Amniotic epithelial cell (primary cell): ENCODE measurements around the gene EPS8L2.

Experiments
- DNase-seq: peaks from one replicate; pipeline ENCODE4 v3.0.0-alpha.2; 2010; ENCODE audit warnings: low read depth

Gene EPS8L2

GRCh38 chr11:705646-706438, at the start of gene EPS8L2:
Gene EPS8L2 (plus strand): TSS chr11:706231. CDS start chr11:709408, 3,177 bp downstream.
- DNase-seq: no peak

DNA sequence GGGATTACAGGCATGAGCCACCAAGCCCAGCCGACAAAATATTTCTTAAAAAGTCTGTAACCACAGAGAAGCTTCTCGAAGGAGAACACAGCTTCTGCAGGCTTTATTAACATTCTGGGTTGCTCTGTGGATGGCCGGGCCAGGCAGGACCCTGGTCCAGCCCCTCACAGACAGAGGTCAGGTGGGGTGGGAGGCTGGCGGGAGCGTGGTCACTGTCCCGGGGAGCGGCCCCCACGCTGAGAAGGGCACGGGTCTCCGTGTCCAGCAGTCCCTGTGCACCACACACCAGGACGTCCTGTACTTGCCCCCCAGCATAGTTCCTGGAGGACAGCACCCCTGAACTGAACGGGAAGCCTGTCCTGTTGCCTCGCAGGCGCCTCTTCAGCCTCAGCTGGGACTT, 49.6 kb upstream of the EPS8L2 start:
- no peak for DNase-seq

GRCh38 chr11:656866-657265, 49.2 kb upstream of the EPS8L2 start:
- DNase-seq: no peak

DNA sequence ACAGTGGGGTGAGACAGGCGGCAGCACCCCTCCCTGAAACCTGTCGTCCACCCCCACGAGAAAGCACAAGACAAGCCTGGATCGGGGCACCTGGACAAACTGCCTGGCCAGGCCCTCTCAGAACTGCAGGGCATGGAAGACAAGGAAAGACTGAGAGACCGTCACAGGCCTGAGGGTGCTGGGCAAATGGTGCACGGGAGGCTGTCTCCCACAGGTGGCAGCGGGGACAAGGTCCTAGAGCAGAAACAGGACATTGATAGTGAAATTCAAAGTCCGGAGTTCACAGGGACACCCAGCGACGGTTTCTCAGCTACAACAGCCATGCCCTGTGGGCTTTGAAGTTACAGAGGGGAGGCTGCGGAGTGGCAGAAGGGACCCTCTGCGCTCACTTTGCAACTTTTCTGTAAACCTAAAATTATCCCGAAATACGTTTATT, 48.3 kb upstream of the EPS8L2 start:
- no peak for DNase-seq

DNA sequence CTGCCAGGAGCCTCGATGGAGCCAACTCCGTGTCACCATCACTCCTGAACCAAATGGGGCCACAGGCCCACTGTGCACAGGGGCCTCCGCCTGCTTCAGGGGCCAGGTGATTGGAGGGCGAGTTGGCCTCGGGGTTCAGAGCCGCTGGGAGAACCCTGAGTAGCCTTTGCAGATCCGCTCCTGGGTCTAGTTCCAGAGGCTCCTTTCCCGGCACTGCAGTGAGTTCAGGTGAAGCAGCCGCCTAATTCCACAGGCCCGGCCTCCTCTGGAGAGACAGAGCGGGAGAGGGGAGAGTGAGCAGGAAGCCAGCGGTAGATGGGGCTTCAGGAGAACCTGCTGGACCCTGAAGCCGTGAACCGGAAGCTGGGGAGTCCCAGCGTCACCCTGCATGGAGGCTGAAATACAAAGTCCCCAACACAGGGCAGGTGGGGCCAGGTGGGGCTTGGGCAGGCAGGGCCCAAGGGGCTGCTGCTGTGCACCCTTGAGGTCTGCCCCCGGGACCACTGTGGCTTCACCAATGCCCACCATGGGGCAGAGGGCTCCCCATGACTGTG, 46.4 kb upstream of the EPS8L2 start:
- DNase-seq: no peak

GRCh38 chr11:660281-660680, 45.8 kb upstream of the EPS8L2 start:
- DNase-seq: no peak

- DNase-seq: no peak
These were observed 45.2 kb upstream of the EPS8L2 start for GRCh38 chr11:660681-661444.

- peak; percentile 50 for DNase-seq
These were observed 43.2 kb upstream of the EPS8L2 start for GRCh38 chr11:662689-663274.

GRCh38 chr11:665062-665703, 40.8 kb upstream of the EPS8L2 start:
- DNase-seq: peak; percentile 22

DNA sequence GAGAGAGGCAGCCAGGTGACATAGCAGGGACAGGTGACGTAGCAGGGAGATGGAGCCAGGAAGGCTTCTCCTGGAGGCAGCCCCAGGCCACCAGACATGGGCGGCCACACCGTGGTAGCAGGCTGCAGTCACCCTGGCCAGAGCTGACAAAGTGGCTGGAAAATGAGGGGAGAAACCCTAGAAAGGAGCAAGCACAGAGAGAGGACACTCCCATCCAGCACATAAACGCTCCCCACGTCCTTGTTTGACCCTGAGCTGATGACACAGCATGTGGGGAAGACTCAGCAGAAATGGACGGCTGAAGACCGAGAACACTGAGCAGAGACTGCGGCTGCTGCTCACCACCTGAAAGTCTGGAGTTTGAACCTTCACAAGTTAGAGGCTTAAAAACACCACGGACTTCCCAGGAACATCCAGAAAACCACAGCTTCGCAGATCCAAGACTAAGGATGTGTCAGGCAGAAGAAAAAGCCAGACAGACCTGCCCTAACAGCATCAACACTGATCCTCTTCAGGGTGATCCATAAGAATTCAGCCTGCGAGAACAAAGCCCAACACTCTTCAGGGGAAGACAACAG, 40.2 kb upstream of the EPS8L2 start:
- DNase-seq: peak; percentile 82

GRCh38 chr11:673866-674265, 32.2 kb upstream of the EPS8L2 start:
- DNase-seq: no peak

DNA sequence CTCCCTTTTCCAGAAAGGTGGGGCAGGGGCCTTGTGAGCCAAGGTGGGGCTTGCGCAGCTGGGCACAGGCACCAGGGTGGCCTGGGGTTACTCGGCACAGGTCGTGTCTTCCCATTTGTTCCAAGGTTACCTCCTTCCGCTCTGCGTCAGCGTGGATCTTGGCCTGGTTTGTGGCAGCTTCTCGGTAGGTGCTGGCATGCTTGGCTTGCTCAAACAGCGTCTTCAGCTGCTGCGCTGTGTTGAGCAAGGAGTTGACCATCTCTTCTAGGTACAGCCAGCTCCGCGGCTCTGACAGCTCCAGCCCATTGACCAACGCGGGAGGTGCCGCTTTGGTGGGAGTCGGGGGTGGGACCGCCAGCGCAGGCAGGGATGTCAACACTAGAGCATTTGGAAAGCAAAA, 31.6 kb upstream of the EPS8L2 start:
- DNase-seq: no peak

- no peak for DNase-seq
These were observed 27.7 kb upstream of the EPS8L2 start for GRCh38 chr11:678297-678696.

GRCh38 chr11:679271-680207, 26.5 kb upstream of the EPS8L2 start:
- DNase-seq: no peak

DNA sequence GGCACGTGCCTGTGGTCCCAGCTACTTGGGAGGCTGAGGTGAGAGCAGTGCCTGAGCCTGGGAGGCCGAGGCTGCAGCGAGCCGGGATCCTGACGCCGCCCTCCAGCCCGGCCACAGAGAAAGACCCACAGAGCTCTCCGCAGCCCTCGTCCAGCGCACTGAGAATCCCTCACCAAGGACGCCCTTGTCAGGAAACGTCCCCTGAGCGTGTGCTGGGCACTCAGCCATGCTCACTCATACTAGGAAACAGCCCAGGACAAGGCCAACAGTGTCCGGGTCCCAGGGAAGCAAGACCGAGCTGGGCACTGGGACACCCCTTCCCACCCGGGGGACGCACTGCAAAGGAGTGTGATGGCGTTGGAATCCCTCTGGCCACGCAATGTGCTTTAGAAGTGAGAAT, 25.6 kb upstream of the EPS8L2 start:
- no peak for DNase-seq

DNA sequence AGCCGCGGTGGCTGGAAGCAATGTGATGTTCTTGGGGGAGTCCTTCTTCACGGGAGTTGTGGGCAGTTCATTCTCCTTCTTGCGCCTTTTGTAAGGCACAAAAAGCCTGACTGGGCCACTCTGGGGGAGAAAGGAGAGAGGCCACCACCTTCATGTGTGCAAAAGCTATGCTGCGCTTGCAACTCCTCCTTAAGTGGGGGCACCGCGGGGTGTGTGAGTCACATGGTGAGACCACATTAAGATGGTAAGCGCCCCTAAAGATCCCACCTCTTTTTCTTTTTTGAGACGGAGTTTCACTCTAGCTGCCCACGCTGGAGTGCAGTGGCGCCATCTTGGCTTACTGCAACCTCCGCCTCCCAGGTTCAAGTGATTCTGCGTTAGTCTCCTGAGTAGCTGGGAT, 25.1 kb upstream of the EPS8L2 start:
- no peak for DNase-seq

DNA sequence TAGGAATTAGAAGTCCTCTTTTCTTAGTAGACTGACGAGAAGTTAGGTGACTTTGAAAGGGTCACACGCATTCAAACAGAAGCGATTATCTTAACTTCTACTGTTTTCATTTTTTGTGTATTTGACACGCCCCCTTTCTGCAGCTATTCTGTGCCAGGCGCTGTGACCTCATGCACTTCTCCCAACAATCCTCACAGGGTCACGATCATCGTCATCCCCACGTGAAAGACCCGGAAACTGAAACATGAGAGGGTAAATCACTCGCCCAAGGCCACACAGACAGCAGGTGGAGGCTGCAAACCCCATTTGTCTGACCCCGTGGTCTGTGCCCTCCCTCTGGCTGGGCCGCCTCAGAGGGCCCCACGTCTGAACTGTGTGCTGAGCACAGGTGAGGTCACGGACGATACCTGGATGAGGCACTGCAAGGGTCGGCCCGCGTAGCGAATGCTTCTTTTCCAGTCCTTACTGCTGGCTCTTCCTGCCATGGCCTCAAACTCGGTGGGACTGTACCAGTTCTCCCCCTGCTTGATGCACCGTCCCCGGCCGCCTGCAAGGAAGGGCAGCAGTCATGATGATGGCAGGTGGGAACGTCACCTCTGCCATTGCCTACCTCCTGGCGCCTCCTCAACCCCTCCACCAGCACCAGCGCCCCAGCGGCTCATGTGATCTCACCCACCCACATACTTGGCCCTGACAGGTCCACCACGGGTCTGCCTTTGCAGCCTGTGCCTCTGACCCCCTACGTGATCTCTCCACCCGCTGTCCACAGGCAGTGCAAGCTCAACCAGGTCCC, 19.4 kb upstream of the EPS8L2 start:
- DNase-seq: no peak

GRCh38 chr11:687751-688150, 18.3 kb upstream of the EPS8L2 start:
- DNase-seq: no peak

DNA sequence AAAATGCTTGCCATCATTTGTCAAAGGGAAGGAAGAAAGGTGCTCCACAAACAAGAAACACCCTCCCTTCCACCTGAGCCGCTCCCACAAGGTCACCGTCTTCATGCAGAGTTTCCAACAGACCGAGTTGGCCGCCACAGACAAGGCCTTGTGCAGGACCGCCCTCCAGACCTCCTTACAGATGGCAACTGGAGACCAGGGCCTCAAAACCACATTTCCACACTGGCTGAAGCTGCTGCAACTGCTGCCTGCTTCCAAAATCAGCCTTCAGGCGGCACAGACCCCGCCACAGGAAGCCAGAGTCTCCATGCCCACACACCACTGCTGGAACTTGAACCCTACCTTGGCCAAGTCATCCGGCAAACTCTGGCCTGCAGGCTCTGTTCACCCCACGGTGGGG, 17.4 kb upstream of the EPS8L2 start:
- no peak for DNase-seq

- DNase-seq: no peak
These were observed 16.4 kb upstream of the EPS8L2 start for GRCh38 chr11:689625-690024.
